Subcutaneous adipose tissue (tissue), 4 donors: ENCODE measurements around the gene PLXNC1. TPM values are rescaled to one million over a fixed set of nuclear protein-coding genes. Genes with fewer than 3 reads are reported as not detected.

Source experiments
- total RNA-seq, 4 donors: library from RNA; depleted of rRNA; stranded (reverse); fragments of >200 nt; gene quantifications; one replicate each; pipeline ENCODE4 v1.1.0, GENCODE V29; 2016
- TF ChIP-seq, protein P1 (sequence below): fragments of 450-650 bp; IDR thresholded peaks from one replicate; pipeline ENCODE4 v1.5.1; 2016; ENCODE audit warnings: low read depth, mild to moderate bottlenecking, control low read depth, antibody characterized with exemption, moderate library complexity

PLXNC1 gene
- total RNA-seq, 4 donors from 2014 or later, result 5.7 to 32.3 (median 8.1) TPM

- TF ChIP-seq, protein P1, sequence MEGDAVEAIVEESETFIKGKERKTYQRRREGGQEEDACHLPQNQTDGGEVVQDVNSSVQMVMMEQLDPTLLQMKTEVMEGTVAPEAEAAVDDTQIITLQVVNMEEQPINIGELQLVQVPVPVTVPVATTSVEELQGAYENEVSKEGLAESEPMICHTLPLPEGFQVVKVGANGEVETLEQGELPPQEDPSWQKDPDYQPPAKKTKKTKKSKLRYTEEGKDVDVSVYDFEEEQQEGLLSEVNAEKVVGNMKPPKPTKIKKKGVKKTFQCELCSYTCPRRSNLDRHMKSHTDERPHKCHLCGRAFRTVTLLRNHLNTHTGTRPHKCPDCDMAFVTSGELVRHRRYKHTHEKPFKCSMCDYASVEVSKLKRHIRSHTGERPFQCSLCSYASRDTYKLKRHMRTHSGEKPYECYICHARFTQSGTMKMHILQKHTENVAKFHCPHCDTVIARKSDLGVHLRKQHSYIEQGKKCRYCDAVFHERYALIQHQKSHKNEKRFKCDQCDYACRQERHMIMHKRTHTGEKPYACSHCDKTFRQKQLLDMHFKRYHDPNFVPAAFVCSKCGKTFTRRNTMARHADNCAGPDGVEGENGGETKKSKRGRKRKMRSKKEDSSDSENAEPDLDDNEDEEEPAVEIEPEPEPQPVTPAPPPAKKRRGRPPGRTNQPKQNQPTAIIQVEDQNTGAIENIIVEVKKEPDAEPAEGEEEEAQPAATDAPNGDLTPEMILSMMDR, result no peak
Observed at GRCh38 chr12:94255428-94255827, 107.1 kb downstream of the PLXNC1 start.

GRCh38 chr12:94258593-94258992, 110.2 kb downstream of the PLXNC1 start:
- TF ChIP-seq, protein P1, result no peak

DNA sequence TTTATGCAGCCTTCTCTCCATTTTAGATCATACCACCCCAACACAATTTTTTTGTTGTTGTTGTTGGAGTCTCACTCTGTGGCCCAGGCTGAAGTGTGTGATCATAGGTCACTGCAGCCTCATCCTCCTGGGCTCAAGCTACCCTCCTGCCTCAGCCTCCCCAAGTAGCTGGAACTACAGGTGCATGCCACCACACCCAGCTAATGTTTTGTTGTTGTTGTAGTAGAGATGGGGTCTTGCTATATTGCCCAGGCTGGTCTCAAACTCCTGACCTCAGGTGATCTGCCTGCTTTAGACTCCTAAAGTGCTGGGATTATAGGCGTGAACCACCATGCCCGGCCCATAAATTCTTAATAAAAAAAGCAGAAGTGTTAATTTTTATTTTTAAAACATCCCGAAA, 111.6 kb downstream of the PLXNC1 start:
- TF ChIP-seq, protein P1, result no peak

DNA sequence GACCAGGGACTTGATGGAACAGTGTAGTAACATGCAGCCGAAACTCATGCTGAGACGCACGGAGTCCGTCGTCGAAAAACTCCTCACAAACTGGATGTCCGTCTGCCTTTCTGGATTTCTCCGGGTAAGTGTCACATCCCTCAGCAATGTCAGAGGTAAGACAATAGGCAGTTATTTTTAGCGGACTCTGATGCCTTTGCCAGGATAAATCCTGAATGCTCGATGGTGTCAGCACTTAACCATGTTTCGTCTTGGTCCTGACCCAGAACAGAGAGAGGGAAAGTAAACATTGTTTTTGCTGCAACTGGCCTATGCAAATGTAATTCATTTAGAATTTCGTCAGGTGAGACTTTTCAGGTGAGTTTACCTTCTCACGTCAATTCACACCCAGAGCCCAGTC, 112.3 kb downstream of the PLXNC1 start:
- TF ChIP-seq, protein P1, result no peak

- TF ChIP-seq, protein P1, result no peak
Observed at GRCh38 chr12:94261119-94261518, 112.7 kb downstream of the PLXNC1 start.

GRCh38 chr12:94261786-94262185, 113.4 kb downstream of the PLXNC1 start:
- TF ChIP-seq, protein P1, result no peak

- TF ChIP-seq, protein P1, result no peak
Observed at GRCh38 chr12:94262228-94263010, 114.0 kb downstream of the PLXNC1 start.
